ENCODE results near the gene MAB21L1.

The MAB21L1 gene

GRCh38 chr13:35479038-35479492, 2.6 kb upstream of the MAB21L1 start:
- no peak for DNase-seq

- no peak for DNase-seq
Observed at GRCh38 chr13:35478271-35479037, 2.0 kb upstream of the MAB21L1 start.

GRCh38 chr13:35477386-35477946, 977 bp upstream of the MAB21L1 start:
- no peak for DNase-seq

- DNase-seq: no peak
Observed at GRCh38 chr13:35475212-35475959, 1.1 kb downstream of the MAB21L1 start.

- DNase-seq: no peak
Observed at GRCh38 chr13:35474496-35475211, 1.8 kb downstream of the MAB21L1 start.

- no peak for DNase-seq
Observed at GRCh38 chr13:35473802-35474201, 2.7 kb downstream of the MAB21L1 start.

GRCh38 chr13:35473206-35473775, 3.2 kb downstream of the MAB21L1 start:
- no peak for DNase-seq

GRCh38 chr13:35472323-35472881, 4.1 kb downstream of the MAB21L1 start:
- no peak for DNase-seq

GRCh38 chr13:35471706-35472322, 4.7 kb downstream of the MAB21L1 start:
- no peak for DNase-seq

GRCh38 chr13:35470671-35471661, 5.5 kb downstream of the MAB21L1 start:
- no peak for DNase-seq

GRCh38 chr13:35469806-35470525, 6.5 kb downstream of the MAB21L1 start:
- no peak for DNase-seq

GRCh38 chr13:35468195-35468594, 8.3 kb downstream of the MAB21L1 start:
- DNase-seq: no peak

- no peak for DNase-seq
Observed at GRCh38 chr13:35465371-35465770, 11.1 kb downstream of the MAB21L1 start.

- no peak for DNase-seq
Observed at GRCh38 chr13:35460061-35460460, 16.4 kb downstream of the MAB21L1 start.

GRCh38 chr13:35457258-35457657, 19.2 kb downstream of the MAB21L1 start:
- no peak for DNase-seq

GRCh38 chr13:35455022-35455421, 21.5 kb downstream of the MAB21L1 start:
- no peak for DNase-seq

- no peak for DNase-seq
Observed at GRCh38 chr13:35449821-35450220, 26.7 kb downstream of the MAB21L1 start.

GRCh38 chr13:35448465-35448864, 28.0 kb downstream of the MAB21L1 start:
- no peak for DNase-seq
